AG04450 (cell line): ENCODE measurements around the gene SAMSN1. TPM values are rescaled to one million over a fixed set of nuclear protein-coding genes. Genes with fewer than 3 reads are reported as not detected.
"Not testable (repeated sequence)": the region's sequence is repeated elsewhere in the genome, so short reads cannot be mapped to it uniquely, and the experiment has no call there.

Source experiments
- CTCF ChIA-PET: fragments of 300-600, 350-600 bp; formaldehyde crosslinking; extraction: SDS; loops from one replicate; lab custom pipeline; 2022; ENCODE audit warnings: antibody characterized with exemption, inconsistent platforms; lab: Charles Lee
- POLR2A ChIA-PET: fragments of 350-600 bp; formaldehyde crosslinking; extraction: SDS; loops from one replicate; lab custom pipeline; 2021; ENCODE audit warnings: antibody characterized with exemption, inconsistent platforms; lab: Yijun Ruan, JAX
- DNase-seq: peaks from one replicate; pipeline ENCODE4 v3.0.0-alpha.2; 2011; ENCODE audit warnings: low read depth, low spot score
- H3K27ac ChIP-seq: one replicate; pipeline ENCODE4 v1.5.1; 2012; ENCODE audit warnings: low read depth, low read length, control low read depth
- H3K27me3 ChIP-seq: one replicate; pipeline ENCODE4 v1.6.0; 2012; ENCODE audit warnings: low read length; ENCODE audit not compliant: control insufficient read depth, insufficient read depth
- H3K4me3 ChIP-seq: 2 replicates; pipeline ENCODE4 v1.5.1; 2011; ENCODE audit warnings: mild to moderate bottlenecking, low read depth, low read length, control low read depth
- H3K9me3 ChIP-seq: 2 replicates; pipeline ENCODE4 v1.5.1; 2012; ENCODE audit warnings: low read length; ENCODE audit not compliant: control insufficient read depth, insufficient read depth
- polyA plus RNA-seq: library from polyadenylated mRNA; depleted of rRNA; stranded (reverse); fragments of >200 nt; gene quantifications from 2 replicates; pipeline ENCODE4 v1.2.3, GENCODE V29; 2011
- TF ChIP-seq, protein P1 (sequence below): IDR thresholded peaks from 2 replicates; pipeline ENCODE4 v1.5.1; 2011; ENCODE audit warnings: low read depth, low read length, control low read depth, inconsistent platforms

Gene SAMSN1
- polyA plus RNA-seq, 1 experiment, result not detected

DNA sequence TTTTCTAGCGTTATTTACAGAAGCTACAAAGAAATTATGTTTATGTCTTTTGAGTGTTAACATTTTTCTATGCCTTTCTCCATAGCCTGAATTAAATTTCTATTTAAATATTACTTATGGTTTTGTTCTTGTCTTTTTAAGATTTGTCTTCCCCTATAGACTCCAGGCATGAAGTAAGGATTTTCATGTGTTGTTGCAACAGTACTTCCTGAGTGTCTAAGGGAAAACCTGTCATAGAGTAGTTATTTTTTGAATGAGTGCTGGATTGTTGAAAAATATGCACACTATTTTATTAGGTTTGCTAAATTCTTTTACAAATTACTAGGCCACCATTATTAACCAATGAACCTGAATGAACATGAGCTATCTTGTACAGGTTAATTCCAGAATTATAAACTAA is 27.1 kb downstream of the SAMSN1 start:
- peaks cover 5% of the 10 kb centered on the region; the same call in 1 of the 2 replicates for H3K9me3 ChIP-seq
- POLR2A ChIA-PET, result no interaction called here
- H3K27me3 ChIP-seq, result no peaks in the 10 kb centered on the region
- DNase-seq, result no peak
- H3K27ac ChIP-seq, result no peak overlapping the region
- H3K4me3 ChIP-seq, result no peak overlapping the region
- TF ChIP-seq, protein P1, sequence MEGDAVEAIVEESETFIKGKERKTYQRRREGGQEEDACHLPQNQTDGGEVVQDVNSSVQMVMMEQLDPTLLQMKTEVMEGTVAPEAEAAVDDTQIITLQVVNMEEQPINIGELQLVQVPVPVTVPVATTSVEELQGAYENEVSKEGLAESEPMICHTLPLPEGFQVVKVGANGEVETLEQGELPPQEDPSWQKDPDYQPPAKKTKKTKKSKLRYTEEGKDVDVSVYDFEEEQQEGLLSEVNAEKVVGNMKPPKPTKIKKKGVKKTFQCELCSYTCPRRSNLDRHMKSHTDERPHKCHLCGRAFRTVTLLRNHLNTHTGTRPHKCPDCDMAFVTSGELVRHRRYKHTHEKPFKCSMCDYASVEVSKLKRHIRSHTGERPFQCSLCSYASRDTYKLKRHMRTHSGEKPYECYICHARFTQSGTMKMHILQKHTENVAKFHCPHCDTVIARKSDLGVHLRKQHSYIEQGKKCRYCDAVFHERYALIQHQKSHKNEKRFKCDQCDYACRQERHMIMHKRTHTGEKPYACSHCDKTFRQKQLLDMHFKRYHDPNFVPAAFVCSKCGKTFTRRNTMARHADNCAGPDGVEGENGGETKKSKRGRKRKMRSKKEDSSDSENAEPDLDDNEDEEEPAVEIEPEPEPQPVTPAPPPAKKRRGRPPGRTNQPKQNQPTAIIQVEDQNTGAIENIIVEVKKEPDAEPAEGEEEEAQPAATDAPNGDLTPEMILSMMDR, result no peak
- CTCF ChIA-PET, result no interaction called here

DNA sequence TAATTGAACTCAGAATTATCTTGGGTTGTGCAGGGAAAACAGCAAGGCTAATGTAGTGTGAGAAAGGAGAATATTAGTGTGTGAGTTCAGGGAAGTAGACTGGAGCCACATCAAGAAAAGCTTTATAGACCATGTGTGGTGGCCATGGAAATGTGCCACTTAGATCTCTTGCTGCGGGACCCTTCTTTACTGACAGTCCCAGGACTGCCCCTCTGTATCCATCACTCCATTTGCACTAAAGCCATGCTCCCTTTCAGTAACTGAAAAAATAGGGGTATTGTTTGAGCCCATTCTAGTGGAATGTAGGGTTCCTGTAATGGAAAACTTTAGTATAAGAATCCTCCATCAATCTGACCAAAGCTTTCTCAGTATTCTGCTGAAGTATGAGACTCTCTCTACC is 32.3 kb downstream of the SAMSN1 start:
- ChIA-PET CTCF (no interaction called here), POLR2A (no interaction called here)
- TF ChIP-seq, protein P1, result no peak
- H3K4me3 ChIP-seq, result no peak overlapping the region
- H3K9me3 ChIP-seq, result no peaks in the 10 kb centered on the region
- no peak for DNase-seq
- no peaks in the 10 kb centered on the region for H3K27me3 ChIP-seq
- H3K27ac ChIP-seq, result no peak overlapping the region

DNA sequence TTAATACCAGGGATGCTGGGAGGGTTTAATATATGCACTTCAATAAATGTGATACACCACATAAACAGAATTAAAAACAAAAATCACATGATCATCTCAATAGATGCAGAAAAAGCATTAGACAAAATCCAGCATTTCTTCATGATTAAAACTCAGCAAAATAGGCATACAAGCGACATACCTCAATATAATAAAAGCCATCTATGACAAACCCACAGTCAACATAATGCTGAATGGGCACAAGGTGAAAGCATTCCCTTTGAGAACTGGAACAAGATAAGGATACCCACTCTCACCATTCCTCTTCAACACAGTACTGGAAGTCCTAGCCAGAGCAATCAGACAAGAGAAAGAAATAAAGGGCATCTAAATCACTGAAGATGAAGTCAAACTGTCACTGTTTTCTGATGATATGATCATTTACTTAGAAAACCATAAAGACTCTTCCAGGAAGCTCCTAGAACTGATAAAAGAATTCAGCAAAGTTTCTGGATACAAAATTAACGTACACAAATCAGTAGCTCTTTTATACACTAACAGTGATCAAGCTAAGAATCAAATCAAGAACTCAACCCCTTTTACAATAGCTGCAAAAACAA is 39.2 kb downstream of the SAMSN1 start:
- H3K27me3 ChIP-seq, POLR2A ChIA-PET, CTCF ChIA-PET, H3K4me3 ChIP-seq, DNase-seq, H3K27ac ChIP-seq, H3K9me3 ChIP-seq: not testable (repeated sequence)

DNA sequence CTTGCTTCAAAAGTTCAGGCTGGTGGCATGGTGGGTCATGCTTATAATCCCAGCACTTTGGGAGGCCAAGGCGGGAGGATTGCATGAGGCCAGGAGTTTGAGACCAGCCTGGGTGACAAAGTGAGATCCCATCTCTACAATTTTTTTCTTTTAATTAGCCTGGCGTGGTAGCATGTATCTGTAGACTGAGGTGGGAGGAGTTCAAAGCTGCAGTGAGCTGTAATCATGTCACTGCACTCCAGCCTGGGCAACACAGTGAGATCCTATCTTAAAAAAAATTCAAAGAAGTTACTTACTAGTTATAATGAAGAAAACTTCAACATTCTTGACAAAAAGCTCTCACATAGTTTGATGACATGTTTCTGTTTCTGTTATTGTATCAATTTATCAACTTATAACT is 45.2 kb downstream of the SAMSN1 start:
- H3K27me3 ChIP-seq, result no peaks in the 10 kb centered on the region
- POLR2A ChIA-PET, result no interaction called here
- CTCF ChIA-PET, result no interaction called here
- DNase-seq, result no peak
- peaks cover 5% of the 10 kb centered on the region; the same call in 1 of the 2 replicates for H3K9me3 ChIP-seq
- H3K27ac ChIP-seq, result no peak overlapping the region
- H3K4me3 ChIP-seq, result no peak overlapping the region
- TF ChIP-seq, protein P1, result no peak

DNA sequence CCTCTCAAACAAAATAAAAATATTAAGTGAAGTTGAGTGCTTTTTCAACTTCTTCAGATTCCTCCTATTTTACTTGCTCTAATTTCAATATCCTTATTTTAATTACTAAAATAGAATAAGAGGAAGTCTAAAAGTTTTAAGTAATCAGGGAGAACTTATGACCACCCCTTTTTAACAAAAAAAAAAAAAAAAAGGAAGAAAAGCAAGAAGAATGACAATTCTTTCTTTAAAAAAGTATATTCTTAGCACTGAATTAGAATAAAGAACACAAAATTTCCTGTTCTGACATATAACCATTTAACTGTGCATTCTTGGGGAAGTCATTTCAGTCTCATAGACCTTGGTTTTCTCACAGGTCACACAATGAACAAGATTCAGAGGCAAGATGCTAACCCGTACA is 46.8 kb downstream of the SAMSN1 start:
- ChIA-PET CTCF (no interaction called here), POLR2A (no interaction called here)
- Histone ChIP-seq H3K27me3 (no peaks in the 10 kb centered on the region), H3K9me3 (peaks cover 5% of the 10 kb centered on the region; the same call in 1 of the 2 replicates), H3K27ac (no peak overlapping the region), H3K4me3 (no peak overlapping the region)
- TF ChIP-seq, protein P1, result no peak
- no peak for DNase-seq
